GM13977 (cell line): Measurements from ENCODE around the gene MRPS6.

Experiments
- DNase-seq: peaks from one replicate; pipeline ENCODE4 v3.0.0; 2012; ENCODE audit warnings: low spot score
- in situ Hi-C: fragments of 300-500 bp; cut with MboI; formaldehyde crosslinking; loops from one replicate; pipeline ENCODE4 v1.12.0; 2022; ENCODE audit warnings: low sequenced_read_pairs, low pct_unique_long_range_greater_than_20kb, mixed read lengths, inconsistent platforms; ENCODE audit not compliant: unreplicated experiment
- TF ChIP-seq, protein P1 (sequence below): IDR thresholded peaks from 2 replicates; pipeline ENCODE4 v1.5.1; 2012; ENCODE audit warnings: mild to moderate bottlenecking, control low read depth; ENCODE audit not compliant: insufficient read depth; ENCODE audit errors: extremely low read depth, missing control alignments

The MRPS6 gene

DNA sequence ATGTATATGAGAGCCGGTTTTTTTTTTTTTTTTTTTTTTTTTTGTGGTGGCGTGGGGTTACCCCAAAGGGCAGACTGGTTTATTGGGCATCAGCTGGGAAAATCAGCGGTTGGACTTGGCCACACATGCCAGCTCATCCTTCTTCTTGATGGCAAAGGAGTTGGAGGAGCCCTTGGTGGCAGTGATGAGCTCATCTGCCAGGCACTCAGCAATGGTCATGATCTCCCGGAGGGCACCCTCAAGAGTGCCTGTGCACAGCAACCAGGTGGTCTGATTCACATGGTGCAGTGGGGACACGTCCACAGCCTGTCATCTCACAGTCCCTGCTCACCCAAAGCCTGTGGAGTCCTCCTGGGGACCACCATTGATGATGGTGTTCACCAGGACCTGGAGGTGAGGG, 62.0 kb downstream of the MRPS6 start:
- in situ Hi-C loops = no loop called here
- DNase-seq = no peak
- TF ChIP-seq, protein P1, sequence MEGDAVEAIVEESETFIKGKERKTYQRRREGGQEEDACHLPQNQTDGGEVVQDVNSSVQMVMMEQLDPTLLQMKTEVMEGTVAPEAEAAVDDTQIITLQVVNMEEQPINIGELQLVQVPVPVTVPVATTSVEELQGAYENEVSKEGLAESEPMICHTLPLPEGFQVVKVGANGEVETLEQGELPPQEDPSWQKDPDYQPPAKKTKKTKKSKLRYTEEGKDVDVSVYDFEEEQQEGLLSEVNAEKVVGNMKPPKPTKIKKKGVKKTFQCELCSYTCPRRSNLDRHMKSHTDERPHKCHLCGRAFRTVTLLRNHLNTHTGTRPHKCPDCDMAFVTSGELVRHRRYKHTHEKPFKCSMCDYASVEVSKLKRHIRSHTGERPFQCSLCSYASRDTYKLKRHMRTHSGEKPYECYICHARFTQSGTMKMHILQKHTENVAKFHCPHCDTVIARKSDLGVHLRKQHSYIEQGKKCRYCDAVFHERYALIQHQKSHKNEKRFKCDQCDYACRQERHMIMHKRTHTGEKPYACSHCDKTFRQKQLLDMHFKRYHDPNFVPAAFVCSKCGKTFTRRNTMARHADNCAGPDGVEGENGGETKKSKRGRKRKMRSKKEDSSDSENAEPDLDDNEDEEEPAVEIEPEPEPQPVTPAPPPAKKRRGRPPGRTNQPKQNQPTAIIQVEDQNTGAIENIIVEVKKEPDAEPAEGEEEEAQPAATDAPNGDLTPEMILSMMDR = no peak

DNA sequence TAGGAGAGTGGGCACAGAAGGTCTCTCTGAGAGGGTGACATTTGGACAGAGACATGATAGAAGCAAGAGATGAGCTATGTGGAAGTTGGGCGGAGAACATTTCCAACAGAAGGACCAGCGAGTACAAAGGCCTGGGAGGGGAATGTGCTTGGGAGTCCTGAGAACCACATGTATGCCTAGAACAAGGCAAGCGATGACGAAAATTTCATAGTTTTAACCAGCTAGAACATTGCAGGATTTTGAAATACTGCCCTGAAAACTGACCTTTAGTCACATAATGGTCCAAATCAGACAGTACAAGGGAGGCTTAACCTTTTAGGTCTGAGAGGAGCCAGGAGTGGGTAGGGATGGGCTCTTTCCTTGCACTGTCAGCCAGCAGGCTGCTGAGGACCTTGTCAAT, 68.0 kb downstream of the MRPS6 start:
- in situ Hi-C loops = no loop called here

DNA sequence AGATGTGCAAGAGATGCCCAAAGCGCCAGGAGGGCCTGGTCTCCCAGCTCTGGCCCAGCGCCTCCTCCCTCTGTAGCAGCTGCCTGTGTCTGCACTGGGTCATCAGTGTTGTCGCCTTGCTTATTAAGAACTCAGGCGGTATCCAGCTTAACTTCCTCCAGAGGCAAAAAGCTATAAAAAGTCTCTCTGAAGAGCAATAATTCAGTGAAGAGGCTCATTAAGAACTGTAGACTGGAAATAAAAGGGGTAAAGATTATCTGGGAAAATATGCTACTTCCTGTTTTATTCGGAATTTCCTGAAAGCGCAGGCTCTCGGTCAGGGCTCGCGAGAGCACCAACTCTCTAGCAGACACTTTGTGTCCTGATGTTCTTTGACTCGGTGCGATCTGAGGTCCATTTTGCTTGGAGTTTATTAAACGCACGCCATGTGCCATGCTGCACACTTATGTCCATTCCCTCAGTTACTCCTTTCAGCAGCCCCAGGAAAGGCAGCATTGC, 70.4 kb downstream of the MRPS6 start:
- TF ChIP-seq, protein P1 = no peak
- in situ Hi-C loops = no loop called here
- DNase-seq = no peak

More for the DNA sequence above, 68.0 kb downstream of the MRPS6 start:
- no peak for DNase-seq
- TF ChIP-seq, protein P1 = no peak

DNA sequence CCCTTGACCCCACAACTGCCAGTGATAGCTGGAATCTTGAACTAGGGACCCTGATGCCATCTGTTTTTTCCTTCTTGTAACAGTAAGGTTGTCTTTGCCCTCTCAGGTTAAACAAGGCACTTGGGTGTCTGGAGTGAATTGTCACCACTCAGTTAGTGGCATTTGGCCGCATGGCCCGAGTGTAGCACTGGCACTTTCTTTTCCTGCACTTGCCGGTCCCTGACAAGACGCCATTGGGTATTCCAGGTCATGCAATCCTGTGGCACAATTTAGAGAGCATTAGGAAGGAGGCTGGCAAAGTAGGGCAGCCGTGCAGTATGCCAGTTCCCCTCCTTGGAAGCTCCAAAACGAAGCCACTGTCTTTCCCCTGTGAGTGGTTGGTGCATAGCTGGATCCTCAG, 70.8 kb downstream of the MRPS6 start:
- in situ Hi-C loops = no loop called here
- DNase-seq = no peak
- TF ChIP-seq, protein P1 = no peak

DNA sequence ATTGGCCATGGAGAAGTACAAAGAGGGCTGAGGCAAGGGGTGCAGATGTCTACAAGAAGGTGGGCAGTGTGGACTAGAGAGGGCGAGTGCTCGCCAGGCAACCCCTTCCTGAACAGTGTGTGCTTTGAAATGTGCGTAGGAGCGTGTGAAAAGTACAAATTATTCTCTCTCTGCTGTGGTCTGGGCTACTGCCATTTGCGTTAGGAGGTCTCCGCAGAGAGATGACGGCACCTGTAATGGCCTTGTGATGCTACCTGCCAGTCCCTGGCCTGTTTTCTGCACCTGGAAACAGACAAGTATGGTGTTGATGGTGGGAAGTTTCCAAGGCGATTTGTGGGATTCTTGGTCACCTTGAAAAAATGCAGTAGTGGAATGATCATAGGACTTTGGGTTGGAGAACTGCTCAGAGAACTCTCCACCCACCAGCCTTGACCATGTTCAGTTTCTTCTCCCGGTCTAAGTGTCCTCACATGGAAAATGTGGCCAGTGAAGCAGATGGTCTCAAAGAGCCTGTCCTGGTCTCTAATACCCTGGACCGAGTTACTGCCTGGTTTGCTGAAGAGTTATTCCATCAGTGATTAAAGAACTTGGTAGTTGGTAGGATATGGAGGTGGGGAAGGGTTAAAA, 74.5 kb downstream of the MRPS6 start:
- TF ChIP-seq, protein P1 = no peak
- in situ Hi-C loops = no loop called here
- no peak for DNase-seq

DNA sequence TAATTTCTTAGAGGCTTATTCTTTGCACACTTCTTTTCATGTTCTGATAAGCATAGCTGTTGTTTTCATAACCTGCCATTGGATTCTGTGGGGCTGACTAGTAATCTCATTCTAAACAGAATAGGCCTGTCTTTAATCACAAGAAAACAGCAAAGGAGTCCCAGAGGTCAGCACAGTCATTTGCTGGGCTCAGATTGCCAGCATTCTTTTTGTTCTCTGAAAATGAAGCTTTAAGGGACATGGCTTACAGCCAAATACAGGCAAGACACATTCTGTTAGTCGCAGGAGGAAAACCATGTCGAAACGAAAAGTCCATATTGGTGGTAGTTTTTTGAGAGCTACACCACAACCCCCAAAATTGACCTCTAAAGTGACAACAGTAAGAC, 75.0 kb downstream of the MRPS6 start:
- in situ Hi-C loops = no loop called here
- TF ChIP-seq, protein P1 = no peak
- DNase-seq = no peak
